ENCODE results near the gene C5. TPM values are rescaled to one million over a fixed set of nuclear protein-coding genes. Genes with fewer than 3 reads are reported as not detected.
"Not testable (repeated sequence)": the region's sequence is repeated elsewhere in the genome, so short reads cannot be mapped to it uniquely, and the experiment has no call there.

Gene C5
- 1.5 TPM for polyA plus RNA-seq (2013, experiment 1 of 2)
- 2.3 TPM for polyA plus RNA-seq (2013, experiment 2 of 2)

DNA sequence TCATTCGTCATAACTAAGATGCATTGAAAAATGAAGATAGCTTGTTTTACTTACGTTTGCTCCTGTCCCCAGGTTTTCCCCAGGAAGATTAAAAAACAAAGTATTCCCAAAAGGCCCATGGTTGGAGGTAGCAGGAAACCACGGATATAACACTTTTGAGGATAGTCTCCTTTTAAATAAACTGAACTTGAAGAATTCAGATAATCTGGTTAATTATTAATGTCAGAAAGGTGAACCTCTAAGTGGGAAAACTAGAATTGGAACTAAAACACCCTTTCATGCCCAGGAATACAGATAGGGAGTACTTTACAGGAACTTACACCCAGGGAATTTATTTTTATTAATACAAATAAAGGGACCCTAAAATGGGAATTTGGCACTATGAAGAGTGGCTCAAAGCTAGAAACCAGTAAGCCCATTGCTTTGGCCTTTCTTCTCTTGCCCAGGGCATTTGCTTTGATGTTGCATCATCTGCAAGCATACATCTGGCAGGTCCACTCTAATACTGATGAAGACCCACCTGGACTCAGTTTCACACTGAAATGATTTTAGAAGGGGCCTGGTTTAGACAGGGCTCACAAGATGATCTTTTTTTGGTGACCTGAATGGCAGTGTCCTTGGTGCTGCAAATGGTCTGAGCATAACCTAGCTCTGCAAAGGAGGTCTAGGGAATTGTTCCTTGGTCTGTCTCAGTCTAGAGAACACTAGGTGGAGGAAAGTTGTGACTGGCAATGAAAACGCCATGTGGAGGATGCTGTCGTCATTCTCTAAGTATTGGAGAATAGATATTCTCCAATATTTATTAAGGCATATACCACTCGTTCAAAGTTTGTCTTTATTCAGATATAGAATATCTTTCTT is at the start of gene C5:
C5 (minus strand) TSS at position 148 of the 861 bp plus-strand sequence; CDS start at position 119, 29 bp downstream.
- Histone ChIP-seq H3K9ac (ENCODE audit: low read depth, low read length) (no peak within 1 kb of the TSS), H3K4me3 (ENCODE audit: low read length) (no peak within 1 kb of the TSS), H3K27ac (ENCODE audit: low read depth, low read length) (no peak within 1 kb of the TSS), H3K4me1 (ENCODE audit: insufficient read depth, low read length) (peaks cover 5% of the 10 kb centered on the region; the same call in 1 of the 2 replicates), H3K27me3 (ENCODE audit: insufficient read depth, low read length) (no peaks in the 10 kb centered on the region), H3K9me3 (ENCODE audit: insufficient read depth, low read depth, low read length) (no peaks in the 10 kb centered on the region), H3K36me3 (ENCODE audit: insufficient read depth, low read length) (no peaks in the 10 kb centered on the region)
- 84% methylated on average over 5 of the region's 6 CpGs for WGBS

DNA sequence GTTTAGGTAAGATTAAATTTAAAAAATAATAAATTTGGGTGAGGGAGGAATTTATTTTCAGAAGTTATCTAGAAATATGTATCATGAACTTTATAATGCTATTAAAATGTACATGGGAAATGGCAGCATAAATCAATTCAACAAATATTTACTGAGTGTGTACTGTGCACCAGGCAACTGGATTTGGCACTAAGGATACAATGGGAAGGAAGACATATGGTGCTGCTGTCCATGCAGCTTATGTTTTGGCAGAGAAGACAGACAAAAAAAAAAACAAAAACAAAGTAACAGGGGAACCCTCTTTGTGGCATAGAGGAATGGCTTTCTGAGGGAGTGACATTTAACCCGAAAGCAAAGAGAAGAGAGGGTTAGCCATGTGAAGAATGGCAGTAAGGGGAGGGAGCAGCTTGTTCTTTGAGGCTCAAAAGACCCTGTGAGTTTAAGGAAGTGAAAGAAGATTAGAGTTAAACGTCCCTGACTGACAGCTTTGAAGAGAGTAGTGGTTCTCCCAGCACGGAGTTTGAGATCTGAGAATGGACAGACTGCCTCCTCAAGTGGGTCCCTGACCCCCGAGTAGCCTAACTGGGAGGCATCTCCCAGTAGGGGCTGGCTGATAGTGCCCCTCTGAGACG is 48.6 kb upstream of the C5 start:
- H3K4me3 ChIP-seq (ENCODE audit: low read length), result no peak overlapping the region
- H3K9ac ChIP-seq (ENCODE audit: low read depth, low read length), result no peak overlapping the region
- no peaks in the 10 kb centered on the region for H3K9me3 ChIP-seq (ENCODE audit: insufficient read depth, low read depth, low read length)
- no peaks in the 10 kb centered on the region for H3K4me1 ChIP-seq (ENCODE audit: insufficient read depth, low read length)
- WGBS, result 87% methylated on average over 5 of the region's 5 CpGs
- H3K27ac ChIP-seq (ENCODE audit: low read depth, low read length), result no peak overlapping the region
- H3K27me3 ChIP-seq (ENCODE audit: insufficient read depth, low read length), result no peaks in the 10 kb centered on the region
- H3K36me3 ChIP-seq (ENCODE audit: insufficient read depth, low read length), result peaks cover 7% of the 10 kb centered on the region; the same call in 1 of the 2 replicates

DNA sequence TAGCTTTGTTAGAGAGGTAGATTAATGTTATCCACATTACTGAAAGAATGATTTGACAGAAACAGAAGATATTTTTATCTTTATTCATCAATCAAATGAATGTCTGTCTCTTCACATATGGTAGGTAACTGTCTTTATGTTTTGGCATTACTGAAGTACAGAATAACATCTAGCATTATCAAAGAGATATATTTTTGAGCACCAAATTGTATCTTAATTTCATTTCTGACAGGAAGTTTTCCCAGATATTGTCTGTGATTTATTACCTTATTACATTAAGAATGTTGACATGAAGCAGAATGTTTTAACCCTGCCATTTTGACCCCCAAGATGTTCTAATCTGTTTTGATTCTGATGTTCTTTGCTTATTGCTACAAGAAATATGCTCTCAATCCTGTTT is 45.0 kb upstream of the C5 start:
- no peaks in the 10 kb centered on the region for H3K27me3 ChIP-seq (ENCODE audit: insufficient read depth, low read length)
- H3K36me3 ChIP-seq (ENCODE audit: insufficient read depth, low read length), result peaks cover 11% of the 10 kb centered on the region; the same call in 1 of the 2 replicates
- no peak overlapping the region for H3K9ac ChIP-seq (ENCODE audit: low read depth, low read length)
- no peak overlapping the region for H3K4me3 ChIP-seq (ENCODE audit: low read length)
- no peak overlapping the region for H3K27ac ChIP-seq (ENCODE audit: low read depth, low read length)
- H3K9me3 ChIP-seq (ENCODE audit: insufficient read depth, low read depth, low read length), result no peaks in the 10 kb centered on the region
- no peaks in the 10 kb centered on the region for H3K4me1 ChIP-seq (ENCODE audit: insufficient read depth, low read length)

DNA sequence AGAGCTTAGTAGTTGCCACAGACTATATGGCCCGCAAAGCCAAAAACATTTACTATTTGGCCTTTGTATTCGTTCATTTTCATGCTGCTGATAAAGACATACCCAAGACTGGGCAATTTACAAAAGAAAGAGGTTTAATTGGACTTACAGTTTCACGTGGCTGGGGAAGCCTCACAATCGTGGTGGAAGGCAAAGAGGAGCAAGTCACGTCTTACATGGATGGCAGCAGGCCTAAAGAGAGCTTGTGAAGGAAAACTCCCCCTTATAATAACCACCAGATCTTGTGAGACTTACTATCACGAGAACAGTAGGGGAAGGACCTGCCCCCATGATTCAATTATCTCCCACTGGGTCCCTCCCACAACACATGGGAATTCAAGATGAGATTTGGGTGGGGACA is 40.7 kb upstream of the C5 start:
- not testable (repeated sequence) for H3K4me1 ChIP-seq (ENCODE audit: insufficient read depth, low read length); H3K36me3 ChIP-seq (ENCODE audit: insufficient read depth, low read length); H3K27me3 ChIP-seq (ENCODE audit: insufficient read depth, low read length); H3K4me3 ChIP-seq (ENCODE audit: low read length); H3K9me3 ChIP-seq (ENCODE audit: insufficient read depth, low read depth, low read length); H3K27ac ChIP-seq (ENCODE audit: low read depth, low read length); H3K9ac ChIP-seq (ENCODE audit: low read depth, low read length)
- 89% methylated on average over 5 of the region's 6 CpGs for WGBS

DNA sequence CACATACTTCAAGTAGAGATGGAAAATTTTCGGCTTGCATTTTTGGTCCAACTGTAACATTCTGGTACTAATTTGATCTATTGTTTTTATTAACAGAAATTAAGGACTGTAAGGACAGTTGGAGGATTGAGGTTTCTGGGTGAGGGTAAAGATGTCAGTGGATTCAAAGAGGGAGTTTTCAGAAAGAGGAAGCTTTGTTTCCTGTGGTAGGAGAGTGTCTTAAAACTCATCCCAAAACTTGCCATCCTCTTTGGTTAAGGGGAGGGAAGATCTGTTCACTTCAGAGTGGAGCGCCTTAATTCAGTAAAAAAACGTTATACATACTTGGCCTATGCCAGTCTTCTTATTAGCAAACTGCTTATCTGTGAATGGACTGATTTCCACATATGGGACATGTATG is 38.5 kb upstream of the C5 start:
- Histone ChIP-seq H3K4me1 (ENCODE audit: insufficient read depth, low read length) (no peaks in the 10 kb centered on the region), H3K4me3 (ENCODE audit: low read length) (no peak overlapping the region), H3K27me3 (ENCODE audit: insufficient read depth, low read length) (no peaks in the 10 kb centered on the region), H3K9ac (ENCODE audit: low read depth, low read length) (no peak overlapping the region), H3K27ac (ENCODE audit: low read depth, low read length) (no peak overlapping the region), H3K9me3 (ENCODE audit: insufficient read depth, low read depth, low read length) (no peaks in the 10 kb centered on the region), H3K36me3 (ENCODE audit: insufficient read depth, low read length) (peaks cover 6% of the 10 kb centered on the region; the same call in 1 of the 2 replicates)
- 96% methylated on average over 3 of the region's 3 CpGs for WGBS

DNA sequence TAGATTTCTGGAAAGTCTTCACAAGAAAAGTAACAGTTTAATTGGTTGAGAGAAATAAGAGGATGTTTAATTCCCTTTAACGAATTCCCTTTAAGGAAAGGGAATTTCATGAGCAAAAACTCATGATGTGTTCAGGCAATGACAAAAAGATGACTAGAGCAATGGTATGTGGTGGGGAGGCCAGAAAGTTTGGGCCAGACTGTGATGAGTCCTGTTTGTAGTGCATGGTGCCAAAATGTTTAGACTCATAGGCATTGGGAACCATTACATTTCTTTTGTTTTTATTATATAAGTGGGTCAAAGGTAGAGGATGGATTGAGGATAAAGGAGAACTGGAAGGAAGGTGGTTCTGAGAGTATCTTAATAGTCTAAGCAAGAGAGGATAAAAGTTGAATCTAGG is 35.6 kb upstream of the C5 start:
- H3K36me3 ChIP-seq (ENCODE audit: insufficient read depth, low read length), result peaks cover 8% of the 10 kb centered on the region; the same call in 1 of the 2 replicates
- H3K27me3 ChIP-seq (ENCODE audit: insufficient read depth, low read length), result no peaks in the 10 kb centered on the region
- no peak overlapping the region for H3K27ac ChIP-seq (ENCODE audit: low read depth, low read length)
- no peak overlapping the region for H3K9ac ChIP-seq (ENCODE audit: low read depth, low read length)
- H3K4me1 ChIP-seq (ENCODE audit: insufficient read depth, low read length), result no peaks in the 10 kb centered on the region
- no peak overlapping the region for H3K4me3 ChIP-seq (ENCODE audit: low read length)
- 97% methylated on average over 1 of the region's 1 CpG for whole genome bisulfite sequencing
- H3K9me3 ChIP-seq (ENCODE audit: insufficient read depth, low read depth, low read length), result no peaks in the 10 kb centered on the region

DNA sequence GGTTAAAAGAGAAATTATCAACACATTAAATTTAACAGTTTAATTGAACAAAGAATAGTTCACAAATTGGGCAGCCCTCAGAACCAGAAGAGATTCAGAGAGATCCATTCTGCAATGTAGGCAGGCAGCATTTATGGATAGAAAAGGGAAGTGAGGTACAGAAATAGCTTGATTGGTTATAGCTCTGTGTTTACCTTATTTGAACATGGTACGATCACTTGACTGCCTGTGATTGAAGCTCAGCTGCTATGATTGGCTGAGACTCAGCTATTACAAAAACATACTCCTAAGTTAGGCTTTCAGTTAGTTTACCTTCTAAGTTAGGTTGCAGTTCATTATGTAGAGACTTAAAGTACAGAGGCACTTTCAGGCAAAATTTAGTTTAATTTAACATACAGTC is 32.0 kb upstream of the C5 start:
- 89% methylated on average over 1 of the region's 1 CpG for WGBS
- H3K4me1 ChIP-seq (ENCODE audit: insufficient read depth, low read length), result no peaks in the 10 kb centered on the region
- H3K9me3 ChIP-seq (ENCODE audit: insufficient read depth, low read depth, low read length), result no peaks in the 10 kb centered on the region
- H3K27ac ChIP-seq (ENCODE audit: low read depth, low read length), result no peak overlapping the region
- no peak overlapping the region for H3K4me3 ChIP-seq (ENCODE audit: low read length)
- H3K27me3 ChIP-seq (ENCODE audit: insufficient read depth, low read length), result peaks cover under 1% of the 10 kb centered on the region; the same call in 1 of the 2 replicates
- no peak overlapping the region for H3K9ac ChIP-seq (ENCODE audit: low read depth, low read length)
- H3K36me3 ChIP-seq (ENCODE audit: insufficient read depth, low read length), result peaks cover 3% of the 10 kb centered on the region; the same call in 1 of the 2 replicates

DNA sequence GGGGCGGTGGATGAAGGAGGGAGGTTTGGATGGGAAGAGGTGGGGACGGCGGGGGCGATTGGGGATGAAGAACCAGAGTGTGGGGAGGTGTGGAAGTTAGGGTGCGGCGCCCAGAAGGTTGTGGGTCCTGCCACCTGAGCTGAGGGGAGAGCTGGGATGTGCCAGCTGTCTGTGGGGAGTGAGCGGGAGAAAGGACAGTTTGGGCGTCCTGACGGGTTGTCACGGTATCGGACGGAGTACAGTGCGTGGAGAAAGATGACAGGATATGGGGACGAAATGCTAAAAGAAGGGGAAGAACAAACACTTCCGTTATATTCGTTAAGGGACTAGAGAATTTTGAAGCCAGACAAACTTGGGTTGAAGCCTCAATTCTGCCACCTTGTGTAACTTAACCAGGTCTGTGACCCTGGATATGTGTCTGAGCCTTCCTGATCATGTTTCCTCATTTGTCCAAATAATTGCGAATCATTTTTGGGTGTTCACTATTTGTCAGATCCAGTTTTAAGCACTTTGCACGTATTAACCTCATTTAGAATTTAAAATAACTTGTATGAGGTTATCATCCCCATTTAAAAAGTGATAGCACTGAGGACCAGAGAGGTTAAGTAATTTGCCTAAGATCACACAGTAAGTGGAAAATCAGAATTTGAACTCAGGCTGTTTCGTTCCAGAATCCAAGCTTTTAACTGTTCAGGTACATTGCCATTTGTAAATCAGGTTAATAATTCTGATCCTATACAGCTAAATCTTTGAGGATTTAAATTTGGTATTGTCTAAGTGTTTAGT is 25.4 kb upstream of the C5 start:
- Histone ChIP-seq H3K4me1 (ENCODE audit: insufficient read depth, low read length) (no peaks in the 10 kb centered on the region), H3K4me3 (ENCODE audit: low read length) (peak overlapping the region; percentile 72), H3K36me3 (ENCODE audit: insufficient read depth, low read length) (no peaks in the 10 kb centered on the region), H3K27me3 (ENCODE audit: insufficient read depth, low read length) (peaks cover 57% of the 10 kb centered on the region), H3K9ac (ENCODE audit: low read depth, low read length) (peak overlapping the region; percentile 91), H3K9me3 (ENCODE audit: insufficient read depth, low read depth, low read length) (no peaks in the 10 kb centered on the region), H3K27ac (ENCODE audit: low read depth, low read length) (peak overlapping the region; percentile 94)
- WGBS, result 8% methylated on average over 18 of the region's 19 CpGs

DNA sequence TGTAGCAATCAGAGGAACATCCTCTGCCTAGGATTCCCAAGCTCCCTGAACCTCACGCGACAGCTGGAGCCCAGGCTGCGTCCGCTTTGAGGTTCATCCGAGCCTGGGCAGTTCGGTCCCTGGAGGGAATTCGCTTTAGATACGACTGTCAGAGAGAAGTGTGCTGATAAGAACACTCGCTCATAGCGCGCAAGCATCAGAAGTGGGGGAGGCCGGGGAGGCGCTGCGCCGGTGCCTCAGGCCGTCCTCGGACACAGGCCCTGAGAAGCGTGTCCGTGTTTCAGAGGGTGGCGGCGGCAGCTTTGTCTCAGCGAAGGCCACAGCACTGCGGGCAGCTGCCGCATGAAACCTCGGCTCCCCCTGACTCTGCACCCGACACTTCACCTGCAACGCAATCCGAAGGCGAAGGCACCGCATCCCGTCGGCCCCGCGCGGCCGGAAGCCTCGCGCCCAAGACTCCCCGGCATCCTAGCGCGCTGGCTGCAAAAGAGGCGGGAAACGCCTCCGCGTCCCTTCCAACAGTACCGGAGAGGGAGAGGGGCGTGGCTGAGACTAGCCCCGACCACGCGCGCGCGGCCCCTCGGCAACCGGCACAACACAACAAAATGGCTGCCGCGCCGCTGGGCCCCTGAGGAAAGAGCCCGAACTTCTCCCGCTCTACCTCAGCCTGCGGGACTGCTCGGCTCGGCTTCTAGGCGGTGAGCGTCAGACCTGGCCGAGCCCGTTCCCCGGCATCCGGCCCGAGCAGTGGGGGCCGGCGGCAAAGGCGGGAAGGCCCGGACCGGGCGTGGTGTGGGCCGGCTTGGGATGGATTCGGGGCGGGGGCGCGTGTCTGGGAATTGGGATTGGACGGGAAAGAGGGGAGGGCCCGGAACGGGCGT is 24.5 kb upstream of the C5 start, which contains the start of gene CNTRL:
CNTRL (plus strand) TSS at position 586 of the 881 bp plus-strand sequence. CDS start 13,372 bp downstream, outside the sequence.
- peak within 1 kb of the TSS; percentile 72 for H3K4me3 ChIP-seq (ENCODE audit: low read length)
- peaks cover 64% of the 10 kb centered on the region for H3K27me3 ChIP-seq (ENCODE audit: insufficient read depth, low read length)
- WGBS, result under 1% methylated on average over 85 of the region's 85 CpGs
- no peaks in the 10 kb centered on the region for H3K36me3 ChIP-seq (ENCODE audit: insufficient read depth, low read length)
- peak within 1 kb of the TSS; percentile 91 for H3K9ac ChIP-seq (ENCODE audit: low read depth, low read length)
- peak within 1 kb of the TSS; percentile 94 for H3K27ac ChIP-seq (ENCODE audit: low read depth, low read length)
- H3K9me3 ChIP-seq (ENCODE audit: insufficient read depth, low read depth, low read length), result no peaks in the 10 kb centered on the region
- H3K4me1 ChIP-seq (ENCODE audit: insufficient read depth, low read length), result no peaks in the 10 kb centered on the region

DNA sequence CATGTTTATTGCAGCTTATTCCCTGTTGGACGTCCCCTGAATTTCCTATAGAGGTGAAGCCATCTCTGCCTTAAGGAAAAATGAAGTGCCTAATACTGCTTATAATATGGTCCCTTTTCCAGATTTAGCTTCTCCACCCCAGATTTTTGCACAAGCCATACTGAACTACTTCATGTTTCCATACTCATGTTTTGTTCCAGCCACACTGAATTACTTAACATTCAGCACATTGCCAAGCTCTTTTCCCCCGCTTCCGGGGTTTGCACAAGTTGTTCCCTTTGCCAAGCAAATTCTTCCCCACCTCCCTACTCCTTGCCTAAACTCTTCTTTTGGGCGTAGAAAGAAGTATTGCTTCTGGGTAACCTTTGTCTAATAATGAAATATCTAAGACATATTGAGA is 23.0 kb upstream of the C5 start:
- no peak overlapping the region for H3K4me3 ChIP-seq (ENCODE audit: low read length)
- peaks cover 79% of the 10 kb centered on the region for H3K27me3 ChIP-seq (ENCODE audit: insufficient read depth, low read length)
- H3K9ac ChIP-seq (ENCODE audit: low read depth, low read length), result no peak overlapping the region
- H3K36me3 ChIP-seq (ENCODE audit: insufficient read depth, low read length), result no peaks in the 10 kb centered on the region
- 87% methylated on average over 3 of the region's 4 CpGs for WGBS
- H3K27ac ChIP-seq (ENCODE audit: low read depth, low read length), result no peak overlapping the region
- H3K9me3 ChIP-seq (ENCODE audit: insufficient read depth, low read depth, low read length), result 0 out of 2 replicates have a peak, but pooled peaks cover 3% of the 10 kb centered on the region
- H3K4me1 ChIP-seq (ENCODE audit: insufficient read depth, low read length), result no peaks in the 10 kb centered on the region

Data from HUES64 (cell line).